ENCODE results near the gene ACOT8. TPM values are rescaled to one million over a fixed set of nuclear protein-coding genes. Genes with fewer than 3 reads are reported as not detected.

The ACOT8 gene
- total and polyA plus RNA-seq, 2 donors (not counting 1 experiment from before 2014, with no cell fraction given) = 32.4 to 64.7 TPM

- no peak overlapping the region for H3K27ac ChIP-seq (ENCODE audit: low read length in 2 of 2)
- Mint-ChIP-seq H3K27me3 (peaks cover 23% of the 10 kb centered on the region), H3K4me3 (peak overlapping the region; percentile 92), H3K27ac (peak overlapping the region; percentile 86), H3K4me1 (peaks cover 21% of the 10 kb centered on the region), H3K9me3 (ENCODE audit: insufficient read depth) (no peaks in the 10 kb centered on the region)
- H3K9me3 ChIP-seq (ENCODE audit: control extremely low read depth in 1 of 3, control insufficient read depth in 2 of 3, insufficient read depth in 1 of 3, low read length in 2 of 3) = peaks cover 0 to 2% (median 0%) of the 10 kb centered on the region in 3 donors
- ChIA-PET POLR2A (interaction anchor here (1.0 to 1.6 kb wide), 2 partner anchors 111 to 147 kb away, joined by 3 to 6 read pairs; partner anchors contain the start of gene PCIF1), CTCF (interaction anchor here (0.6 to 4.8 kb wide), 12 partner anchors 8 to 1705 kb away, joined by 3 to 20 read pairs (median 4); no protein-coding TSS in a partner anchor)
- intact Hi-C loops (cut with micrococcal nuclease) = loop anchor here (1.0 kb wide), 2 partner anchors 33 to 139 kb away; partner anchors contain the start of genes ACOT8 and ZSWIM3
- H4K20me1 ChIP-seq (ENCODE audit: control insufficient read depth, insufficient read depth, low read length, poor library complexity, severe bottlenecking) = no peaks in the 10 kb centered on the region
- peak; percentile 77 for DNase-seq
- peak overlapping the region; percentile 80 for H3K4me2 ChIP-seq (replicated peaks; ENCODE audit: low read depth, low read length, poor library complexity, severe bottlenecking)
- H3K4me3 ChIP-seq (ENCODE audit: control extremely low read depth in 1 of 5, extremely low read depth in 1 of 5, insufficient read depth in 1 of 5, low read depth in 2 of 5, low read length in 4 of 5) = peak overlapping the region in 4 of 5 experiments; percentile 2 to 51 (median 45)
- H3K36me3 ChIP-seq (replicated peaks in 1 of 2; ENCODE audit: control extremely low read depth in 1 of 2, control insufficient read depth in 1 of 2, extremely low read depth in 1 of 2, insufficient read depth in 2 of 2, low read length in 1 of 2) = no peaks in the 10 kb centered on the region
- no peaks in the 10 kb centered on the region for H3K79me2 ChIP-seq (ENCODE audit: control insufficient read depth, insufficient read depth, low read length)
- H3K9ac ChIP-seq (ENCODE audit: low read length) = peak overlapping the region; percentile 58
- ATAC-seq (ENCODE audit: low read depth) = peak; percentile 83
- TF ChIP-seq CTCF (IDR thresholded peaks at IDR 0.05) (no peak), EZH2 (IDR thresholded peaks at IDR 0.05; ENCODE audit: borderline replicate concordance, insufficient read depth, low read depth, low read length, poor library complexity, severe bottlenecking) (no peak)
- peaks cover 0 to 21% (median 9%) of the 10 kb centered on the region in 4 experiments for H3K27me3 ChIP-seq (replicated peaks in 1 of 4; ENCODE audit: control extremely low read depth in 1 of 4, control insufficient read depth in 3 of 4, insufficient read depth in 4 of 4, low read length in 3 of 4)
- H3K4me1 ChIP-seq (ENCODE audit: control insufficient read depth in 2 of 2, insufficient read depth in 2 of 2, low read length in 2 of 2) = peaks cover 17 to 23% of the 10 kb centered on the region in 2 donors
- WGBS (ENCODE audit: insufficient coverage) = 23% methylated on average over 57 of the region's 57 CpGs
- peak overlapping the region; percentile 87 for H2AFZ ChIP-seq (ENCODE audit: insufficient read depth, low read depth, low read length, poor library complexity, severe bottlenecking)
Measured at GRCh38 chr20:45823949-45824835, 33.0 kb downstream of the ACOT8 start.

Measured in B cell (primary cell).